K562 (cell line): ENCODE results near the gene PCDHGC4. TPM values are rescaled to one million over a fixed set of nuclear protein-coding genes. Genes with fewer than 3 reads are reported as not detected.

Source experiments
- ATAC-seq: fragments of 200-7000 bp; cut with Tn5 transposase; 3 replicates; pipeline ENCODE4 v1.9.1; 2020; ENCODE audit warnings: moderate library complexity
- BruUV-seq: library from RNA; stranded (reverse); fragments of 400-500 nt; replicated peaks from 2 replicates; lab custom pipeline; 2021; lab: Mats Ljungman, UMichigan
- CTCF ChIA-PET: fragments of 300-600 bp; formaldehyde crosslinking; extraction: SDS; loops from one replicate; lab custom pipeline; 2021; ENCODE audit warnings: low intra/inter-chr PET ratio; lab: Yijun Ruan, JAX
- POLR2A ChIA-PET: fragments of 300-600, 350-650 bp; sonication (Branson Sonifier 250); formaldehyde crosslinking; extraction: SDS; loops from one replicate; lab custom pipeline; 2021; ENCODE audit warnings: antibody characterized with exemption, inconsistent platforms; lab: Yijun Ruan, JAX
- DNase-seq, 4 experiments: peaks; one replicate each; pipeline versions ENCODE4 v3.0.0 to v3.0.0-alpha.2; 2011 to 2018; ENCODE audit warnings: low spot score in 3 of 4, mixed read lengths in 3 of 4; ENCODE audit errors: extremely low read depth in 1 of 4
- FAIRE-seq: peaks from 2 replicates; lab custom pipeline; 2011; peaks lifted over from hg19 to GRCh38; lab: Jason Lieb, UNC
- H2AFZ ChIP-seq: 2 replicates; pipeline ENCODE4 v1.6.0; 2011; ENCODE audit warnings: low read depth, low read length, control low read depth, inconsistent platforms
- H3K27ac ChIP-seq: fragments of 200-600 bp; 3 replicates; pipeline ENCODE4 v1.8.0; 2011; ENCODE audit warnings: low read depth, mild to moderate bottlenecking, control low read depth, inconsistent platforms, low read length, moderate library complexity, mixed read lengths; ENCODE audit errors: extremely low read depth
- H3K27me3 ChIP-seq, 2 experiments: fragments of 300-600 bp in 1 of 2; 2 replicates in 1 of 2; 3 replicates in 1 of 2; pipeline versions ENCODE4 v1.6.0 to v1.8.0; 2011; ENCODE audit warnings: inconsistent platforms in 2 of 2, low read length in 2 of 2, mild to moderate bottlenecking in 1 of 2, mixed read lengths in 1 of 2, moderate library complexity in 1 of 2; ENCODE audit not compliant: control insufficient read depth in 2 of 2, insufficient read depth in 2 of 2
- H3K36me3 ChIP-seq: fragments of 300-600 bp; 3 replicates; pipeline ENCODE4 v1.8.0; 2011; ENCODE audit warnings: mild to moderate bottlenecking, low read length, inconsistent platforms; ENCODE audit not compliant: control insufficient read depth, insufficient read depth
- H3K4me1 ChIP-seq, 2 experiments: fragments of 200-600 bp in 1 of 2; replicated peaks in 1 of 2; 2 replicates in 1 of 2; 3 replicates in 1 of 2; pipeline versions ENCODE4 v1.5.1 to v1.8.0; 2011; ENCODE audit warnings: inconsistent platforms in 2 of 2, low read length in 2 of 2, mild to moderate bottlenecking in 1 of 2, mixed read lengths in 1 of 2, moderate library complexity in 1 of 2; ENCODE audit not compliant: control insufficient read depth in 2 of 2, insufficient read depth in 2 of 2
- H3K4me2 ChIP-seq: 2 replicates; pipeline ENCODE4 v1.6.1; 2011; ENCODE audit warnings: low read length, control low read depth, inconsistent platforms, mixed read lengths; ENCODE audit not compliant: insufficient read depth
- H3K4me3 ChIP-seq: fragments of 200-600 bp; sonication (generic), shearing (Covaris generic); 2 replicates; pipeline ENCODE4 v1.5.1; 2016; ENCODE audit warnings: control low read depth, inconsistent platforms
- H3K79me2 ChIP-seq: fragments of 200-600 bp; 3 replicates; pipeline ENCODE4 v1.8.0; 2011; ENCODE audit warnings: low read length, inconsistent platforms; ENCODE audit not compliant: control insufficient read depth, insufficient read depth
- H3K9ac ChIP-seq, 2 experiments: 2 replicates each; pipeline versions ENCODE4 v1.6.0 to v1.6.1; 2011; ENCODE audit warnings: low read depth in 2 of 2, low read length in 2 of 2, control low read depth in 1 of 2, inconsistent platforms in 1 of 2, mild to moderate bottlenecking in 1 of 2, mixed read lengths in 1 of 2; ENCODE audit not compliant: insufficient read depth in 1 of 2
- H3K9me1 ChIP-seq: one replicate; pipeline ENCODE4 v1.6.0; 2011; ENCODE audit warnings: inconsistent platforms, mild to moderate bottlenecking, low read length, moderate library complexity; ENCODE audit not compliant: control insufficient read depth, insufficient read depth
- H3K9me3 ChIP-seq: replicated peaks from 2 replicates; pipeline ENCODE4 v1.5.1; 2011; ENCODE audit warnings: low read depth, low read length, inconsistent platforms; ENCODE audit not compliant: control insufficient read depth, insufficient read depth
- H4K20me1 ChIP-seq: replicated peaks from 2 replicates; pipeline ENCODE4 v1.6.1; 2011; ENCODE audit warnings: low read length, inconsistent platforms, mixed read lengths; ENCODE audit not compliant: control insufficient read depth, insufficient read depth
- CBX2 ChIP-seq: fragments of 200-600 bp; sonication (generic); IDR thresholded peaks from one replicate; pipeline ENCODE4 v1.6.1; 2012; ENCODE audit warnings: mild to moderate bottlenecking, low read length, inconsistent platforms; ENCODE audit not compliant: insufficient read depth, poor library complexity, severe bottlenecking
- FOXP1 ChIP-seq: sonication (generic); formaldehyde crosslinking; IDR thresholded peaks from 2 replicates; pipeline ENCODE4 v1.8.0; 2022; ENCODE audit warnings: mild to moderate bottlenecking, missing genetic modification reagents
- KLF1 ChIP-seq: fragments of 450-650 bp; IDR thresholded peaks from 2 replicates; pipeline ENCODE4 v1.6.1; 2016; ENCODE audit warnings: missing genetic modification characterization, missing compliant biosample characterization
- KLF16 ChIP-seq: IDR thresholded peaks from 2 replicates; pipeline ENCODE4 v1.6.1; 2016; ENCODE audit warnings: antibody characterized with exemption
- MCM2 ChIP-seq: fragments of 450-650 bp; IDR thresholded peaks from 2 replicates; pipeline ENCODE4 v1.6.1; 2017; ENCODE audit warnings: low read depth, mild to moderate bottlenecking
- PHF20 ChIP-seq: fragments of 450-650 bp; IDR thresholded peaks from 2 replicates; pipeline ENCODE4 v1.6.1; 2018; ENCODE audit not compliant: partially characterized antibody
- POLR2H ChIP-seq: IDR thresholded peaks from 2 replicates; pipeline ENCODE4 v1.6.1; 2016; ENCODE audit warnings: missing genetic modification characterization, low read depth, mild to moderate bottlenecking, control low read depth, missing compliant biosample characterization, moderate library complexity
- RBM22 ChIP-seq: fragments of 200-400 bp; formaldehyde crosslinking; IDR thresholded peaks from 2 replicates; pipeline ENCODE4 v1.6.1; 2018; ENCODE audit warnings: low read length, low read depth; ENCODE audit not compliant: poor library complexity, severe bottlenecking
- SIRT6 ChIP-seq: IDR thresholded peaks from one replicate; pipeline ENCODE4 v1.6.1; 2012; ENCODE audit warnings: low read depth, mild to moderate bottlenecking, control low read depth, inconsistent platforms, low read length, moderate library complexity
- TSC22D4 ChIP-seq: fragments of 450-650 bp; IDR thresholded peaks from 2 replicates; pipeline ENCODE4 v1.6.1; 2016; ENCODE audit warnings: missing genetic modification characterization, missing biosample characterization, control low read depth
- ZNF143 ChIP-seq: sonication (generic); formaldehyde crosslinking; IDR thresholded peaks from 2 replicates; pipeline ENCODE4 v1.9.0; 2022; ENCODE audit warnings: mild to moderate bottlenecking, missing genetic modification reagents
- ZSCAN32 ChIP-seq: fragments of 450-650 bp; formaldehyde crosslinking; IDR thresholded peaks from 2 replicates; pipeline ENCODE4 v1.4.0; 2020; ENCODE audit warnings: mild to moderate bottlenecking, moderate library complexity
- WGBS: fragments of 100-300 bp; shearing (Covaris generic); methylation state at CpG from one replicate; pipeline ENCODE4 v1.1.6; 2016; ENCODE audit warnings: low coverage, mixed read lengths; ENCODE audit not compliant: insufficient coverage; ENCODE audit errors: missing lambda C conversion rate; 5-methylcytosine and 5-hydroxymethylcytosine counted together
- in situ Hi-C: fragments of 300-500 bp; cut with MboI; formaldehyde crosslinking; loops from 4 replicates; pipeline ENCODE4 v1.15.0; 2018; ENCODE audit warnings: inconsistent platforms, mixed read lengths
- intact Hi-C: fragments of 100-400 bp; cut with micrococcal nuclease; formaldehyde crosslinking; loops from 2 replicates; pipeline ENCODE4 v1.14.2; 2022
- polyA plus RNA-seq, 8 experiments: library from polyadenylated mRNA; depleted of rRNA in 4 of 8; stranded (reverse) in 5 of 8; unstranded in 3 of 8; fragments of >200 nt; fragmentation: Nextera tagmentation in 2 of 8; fragmentation: Illumina TruSeq in 1 of 8; extraction: Ambion mirVana in 2 of 8; extraction: Trizol in 1 of 8; gene quantifications; 2 replicates each; pipeline versions ENCODE4 v1.2.1 to v1.2.3, GENCODE V29; 2011 to 2014; ENCODE audit warnings: inconsistent platforms in 1 of 8, missing spikeins in 1 of 8
- total RNA-seq, 7 experiments: library from RNA; depleted of rRNA in 6 of 7; stranded (reverse); fragments of >200 nt in 6 of 7; fragmentation: Illumina TruSeq in 2 of 7; extraction: Trizol in 2 of 7; gene quantifications; 2 replicates each; pipeline versions ENCODE4 v1.2.1 to v1.2.3, GENCODE V29; 2011 to 2021; ENCODE audit warnings: low replicate concordance in 1 of 7
- TF ChIP-seq, protein P1 (sequence below): fragments of 450-650 bp; IDR thresholded peaks from 2 replicates; pipeline ENCODE4 v1.6.1; 2016; ENCODE audit warnings: mild to moderate bottlenecking
- TF ChIP-seq, protein P2 (sequence below): IDR thresholded peaks from 3 replicates; pipeline ENCODE4 v1.6.1; 2011; ENCODE audit warnings: borderline replicate concordance, mild to moderate bottlenecking, moderate library complexity; ENCODE audit not compliant: insufficient read length; ENCODE audit errors: extremely low read depth

Gene PCDHGC4
- total and polyA plus RNA-seq, 9 of the 15 experiments (the other 6 are each of a cell fraction or from before 2014, with no cell fraction given): 0.05 TPM; not detected in 8

DNA sequence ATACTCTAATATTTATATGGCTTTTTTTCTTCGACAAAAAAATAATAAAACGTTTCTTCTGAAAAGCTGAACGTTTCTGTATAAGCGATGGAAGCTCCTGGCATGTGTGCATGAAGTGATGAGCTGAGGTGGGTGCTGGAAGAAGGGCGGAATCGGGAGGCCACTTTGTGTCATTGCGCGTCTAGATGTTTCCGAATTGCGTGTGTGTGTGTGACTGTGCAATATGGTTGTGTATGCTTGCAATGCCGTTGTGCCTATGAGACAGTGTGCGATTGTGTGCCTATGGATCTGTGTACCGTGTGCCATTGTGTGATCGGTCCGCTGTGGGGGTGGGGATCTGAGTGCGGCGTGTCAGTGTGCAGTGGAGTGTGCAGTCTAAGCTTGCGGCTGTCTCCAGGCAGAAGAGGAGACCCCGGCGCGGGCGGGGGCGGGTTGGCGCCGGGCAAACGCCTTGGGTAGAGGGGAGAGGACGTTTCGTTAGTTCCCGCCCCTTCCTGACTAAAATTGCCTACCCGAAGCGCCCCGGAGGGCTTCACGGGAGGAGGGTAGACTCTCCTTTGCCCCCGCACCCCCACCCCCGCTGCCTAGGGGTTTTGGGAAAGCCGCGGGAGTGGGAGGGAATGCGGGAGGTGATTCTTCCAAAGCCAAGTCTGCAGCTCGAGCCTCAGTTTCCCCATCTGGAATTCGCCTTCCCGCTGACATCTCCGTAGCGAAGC, 28.2 kb downstream of the PCDHGC4 start:
- ATAC-seq (peak; percentile 5; the same call in 1 of the 3 replicates), DNase-seq (no peak), FAIRE-seq (no peak)
- peaks cover 5 to 17% of the 10 kb centered on the region in 2 experiments; a peak in 3 of 5 replicates for H3K4me1 ChIP-seq
- H2AFZ ChIP-seq: no peak overlapping the region
- intact Hi-C loops: loop anchor here (5.0 to 10.0 kb wide), 3 partner anchors 91 to 278 kb away; partner anchors contain the start of genes PCDHGA11 and PCDHGA3
- WGBS: 86% methylated on average over 25 of the region's 43 CpGs
- no peak overlapping the region for H3K4me2 ChIP-seq
- peaks cover 0 to 7% of the 10 kb centered on the region in 2 experiments; a peak in 1 of 5 replicates for H3K27me3 ChIP-seq
- H3K27ac ChIP-seq: no peak overlapping the region
- H3K9me3 ChIP-seq: no peaks in the 10 kb centered on the region
- H3K4me3 ChIP-seq: no peak overlapping the region
- BruUV-seq: no TSS peak
- no peak overlapping the region for H3K9ac ChIP-seq
- peaks cover 8% of the 10 kb centered on the region for H3K9me1 ChIP-seq
- in situ Hi-C loops: no loop called here
- H3K79me2 ChIP-seq: no peaks in the 10 kb centered on the region
- CTCF ChIA-PET: interaction anchor here (0.5 to 1.1 kb wide), 3 partner anchors 11 to 187 kb away, joined by 3 to 5 read pairs (median 3); partner anchors contain the start of gene PCDHGB2
- POLR2A ChIA-PET: interaction anchor here (1.4 to 1.8 kb wide), 2 partner anchors 104 to 193 kb away, joined by 3 to 7 read pairs; partner anchors contain the start of gene TAF7
- H4K20me1 ChIP-seq: no peaks in the 10 kb centered on the region
- peaks cover 50% of the 10 kb centered on the region for H3K36me3 ChIP-seq
- TF ChIP-seq KLF1 (no peak), CBX2 (no peak), RBM22 (peak; percentile 79), KLF16 (no peak), FOXP1 (CRISPR knock-in tag) (no peak), SIRT6 (no peak), PHF20 (no peak), ZNF143 (CRISPR knock-in tag) (0 out of 2 replicates have a peak, but pooled peaks have one; percentile 33), ZSCAN32 (CRISPR knock-in tag) (no peak), TSC22D4 (tag) (no peak), MCM2 (no peak), POLR2H (tag) (no peak)
- TF ChIP-seq, protein P1, sequence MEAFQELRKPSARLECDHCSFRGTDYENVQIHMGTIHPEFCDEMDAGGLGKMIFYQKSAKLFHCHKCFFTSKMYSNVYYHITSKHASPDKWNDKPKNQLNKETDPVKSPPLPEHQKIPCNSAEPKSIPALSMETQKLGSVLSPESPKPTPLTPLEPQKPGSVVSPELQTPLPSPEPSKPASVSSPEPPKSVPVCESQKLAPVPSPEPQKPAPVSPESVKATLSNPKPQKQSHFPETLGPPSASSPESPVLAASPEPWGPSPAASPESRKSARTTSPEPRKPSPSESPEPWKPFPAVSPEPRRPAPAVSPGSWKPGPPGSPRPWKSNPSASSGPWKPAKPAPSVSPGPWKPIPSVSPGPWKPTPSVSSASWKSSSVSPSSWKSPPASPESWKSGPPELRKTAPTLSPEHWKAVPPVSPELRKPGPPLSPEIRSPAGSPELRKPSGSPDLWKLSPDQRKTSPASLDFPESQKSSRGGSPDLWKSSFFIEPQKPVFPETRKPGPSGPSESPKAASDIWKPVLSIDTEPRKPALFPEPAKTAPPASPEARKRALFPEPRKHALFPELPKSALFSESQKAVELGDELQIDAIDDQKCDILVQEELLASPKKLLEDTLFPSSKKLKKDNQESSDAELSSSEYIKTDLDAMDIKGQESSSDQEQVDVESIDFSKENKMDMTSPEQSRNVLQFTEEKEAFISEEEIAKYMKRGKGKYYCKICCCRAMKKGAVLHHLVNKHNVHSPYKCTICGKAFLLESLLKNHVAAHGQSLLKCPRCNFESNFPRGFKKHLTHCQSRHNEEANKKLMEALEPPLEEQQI: no peak
- TF ChIP-seq, protein P2, sequence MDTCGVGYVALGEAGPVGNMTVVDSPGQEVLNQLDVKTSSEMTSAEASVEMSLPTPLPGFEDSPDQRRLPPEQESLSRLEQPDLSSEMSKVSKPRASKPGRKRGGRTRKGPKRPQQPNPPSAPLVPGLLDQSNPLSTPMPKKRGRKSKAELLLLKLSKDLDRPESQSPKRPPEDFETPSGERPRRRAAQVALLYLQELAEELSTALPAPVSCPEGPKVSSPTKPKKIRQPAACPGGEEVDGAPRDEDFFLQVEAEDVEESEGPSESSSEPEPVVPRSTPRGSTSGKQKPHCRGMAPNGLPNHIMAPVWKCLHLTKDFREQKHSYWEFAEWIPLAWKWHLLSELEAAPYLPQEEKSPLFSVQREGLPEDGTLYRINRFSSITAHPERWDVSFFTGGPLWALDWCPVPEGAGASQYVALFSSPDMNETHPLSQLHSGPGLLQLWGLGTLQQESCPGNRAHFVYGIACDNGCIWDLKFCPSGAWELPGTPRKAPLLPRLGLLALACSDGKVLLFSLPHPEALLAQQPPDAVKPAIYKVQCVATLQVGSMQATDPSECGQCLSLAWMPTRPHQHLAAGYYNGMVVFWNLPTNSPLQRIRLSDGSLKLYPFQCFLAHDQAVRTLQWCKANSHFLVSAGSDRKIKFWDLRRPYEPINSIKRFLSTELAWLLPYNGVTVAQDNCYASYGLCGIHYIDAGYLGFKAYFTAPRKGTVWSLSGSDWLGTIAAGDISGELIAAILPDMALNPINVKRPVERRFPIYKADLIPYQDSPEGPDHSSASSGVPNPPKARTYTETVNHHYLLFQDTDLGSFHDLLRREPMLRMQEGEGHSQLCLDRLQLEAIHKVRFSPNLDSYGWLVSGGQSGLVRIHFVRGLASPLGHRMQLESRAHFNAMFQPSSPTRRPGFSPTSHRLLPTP: no peak
